ENCODE measurements around the gene SMAD2.

- TF ChIP-seq CTCF (IDR thresholded peaks at IDR 0.05) (no peak), POLR2A (IDR thresholded peaks at IDR 0.05) (no peak)
Measured at GRCh38 chr18:47863041-47863440, 67.4 kb downstream of the SMAD2 start.
